Measurements from ENCODE around the gene GLCE.

- TF ChIP-seq CTCF (IDR thresholded peaks at IDR 0.05 in 8 of 11, conservative IDR thresholded peaks at IDR 0.05 in 3 of 11) = no peak
- TF ChIP-seq POLR2A (IDR thresholded peaks at IDR 0.05) = no peak
- TF ChIP-seq POLR2AphosphoS5 (IDR thresholded peaks at IDR 0.05) = no peak
Measured at GRCh38 chr15:69304182-69304545, 143.7 kb downstream of the GLCE start.
